Measurements from ENCODE around the gene SLC37A3. TPM values are rescaled to one million over a fixed set of nuclear protein-coding genes. Genes with fewer than 3 reads are reported as not detected.
A peak's percentile ranks its signal among the peaks of the same experiment; 100 is the strongest.

Gene SLC37A3
- 10 to 100 TPM; 30.6 to 74.6 (median 41.5) TPM for total RNA-seq
- 10 to 100 TPM; 30.9 to 38.2 TPM for polyA plus RNA-seq
- long read RNA-seq, donor 1, transcript SLC37A3-201 (15 exons, 3,349 nt) = major isoform, 16 of 62 reads
- long read RNA-seq, donor 1, partial matches to known transcripts = 11 of 62 reads
- long read RNA-seq, donor 1, other reads (novel, unspliced or antisense) = 31 of 62 reads
- long read RNA-seq, donor 2, partial matches to known transcripts = 0 of 4 reads
- long read RNA-seq, donor 2, other reads (novel, unspliced or antisense) = 0 of 4 reads
- long read RNA-seq, donor 3, transcript SLC37A3-201 (15 exons, 3,349 nt) = major isoform, 38 of 81 reads
- long read RNA-seq, donor 3, partial matches to known transcripts = 5 of 81 reads
- long read RNA-seq, donor 3, other reads (novel, unspliced or antisense) = 31 of 81 reads

- TF ChIP-seq CTCF (IDR thresholded peaks at IDR 0.05) (peak in 2 of 3 donors; percentile 38 to 50), POLR2A (IDR thresholded peaks at IDR 0.05) (peak; percentile 73), EP300 (IDR thresholded peaks at IDR 0.05) (no peak)
- Histone ChIP-seq H3K9me3 (no peaks in the 10 kb centered on the region), H3K27me3 (no peaks in the 10 kb centered on the region), H3K4me3 (peak within 1 kb of the TSS; percentile 79), H3K36me3 (no peaks in the 10 kb centered on the region), H3K27ac (peak within 1 kb of the TSS; percentile 63 to 85), H3K4me1 (ENCODE audit: insufficient read depth) (peaks cover 2% of the 10 kb centered on the region)
- DNase-seq = peak; percentile 83 to 91 (median 89)
- 1% methylated on average over 57 to 66 of the region's 66 CpGs for WGBS, 3 donors
- intact Hi-C loops (cut with DNase I) = no loop called here
Observed at GRCh38 chr7:140397784-140398750, at the start of gene SLC37A3. TSS of gene SLC37A3 (minus strand) at chr7:140398530. CDS start at chr7:140382526, 16,004 bp downstream.

GRCh38 chr7:140447841-140448240 lies 49.5 kb upstream of the SLC37A3 start:
- TF ChIP-seq EP300 (IDR thresholded peaks at IDR 0.05) (no peak), POLR2A (IDR thresholded peaks at IDR 0.05) (no peak), CTCF (IDR thresholded peaks at IDR 0.05) (no peak)
- H3K4me1 ChIP-seq (ENCODE audit: insufficient read depth) = no peaks in the 10 kb centered on the region
- no peak overlapping the region for H3K27ac ChIP-seq
- intact Hi-C loops (cut with DNase I) = no loop called here
- no peaks in the 10 kb centered on the region for H3K27me3 ChIP-seq
- H3K36me3 ChIP-seq = no peaks in the 10 kb centered on the region
- no peak overlapping the region for H3K4me3 ChIP-seq
- WGBS, 3 donors = 90 to 92% (median 90%) methylated on average over 7 of the region's 7 CpGs
- no peak for DNase-seq
- H3K9me3 ChIP-seq = no peaks in the 10 kb centered on the region

- DNase-seq = no peak
- 93 to 96% (median 94%) methylated on average over 11 of the region's 11 CpGs for WGBS, 3 donors
- no peak overlapping the region for H3K4me3 ChIP-seq
- no peaks in the 10 kb centered on the region for H3K27me3 ChIP-seq
- TF ChIP-seq POLR2A (IDR thresholded peaks at IDR 0.05) (no peak), CTCF (IDR thresholded peaks at IDR 0.05) (no peak), EP300 (IDR thresholded peaks at IDR 0.05) (no peak)
- no peaks in the 10 kb centered on the region for H3K9me3 ChIP-seq
- H3K4me1 ChIP-seq (ENCODE audit: insufficient read depth) = no peaks in the 10 kb centered on the region
- intact Hi-C loops (cut with DNase I) = no loop called here
- H3K36me3 ChIP-seq = no peaks in the 10 kb centered on the region
- H3K27ac ChIP-seq = no peak overlapping the region
Observed at GRCh38 chr7:140446467-140446866, 48.1 kb upstream of the SLC37A3 start.

- intact Hi-C loops (cut with DNase I) = no loop called here
- no peak for DNase-seq
- no peaks in the 10 kb centered on the region for H3K9me3 ChIP-seq
- H3K27ac ChIP-seq = no peak overlapping the region
- TF ChIP-seq POLR2A (IDR thresholded peaks at IDR 0.05) (no peak), EP300 (IDR thresholded peaks at IDR 0.05) (no peak), CTCF (IDR thresholded peaks at IDR 0.05) (no peak)
- no peaks in the 10 kb centered on the region for H3K36me3 ChIP-seq
- WGBS, 3 donors = 80 to 85% (median 80%) methylated on average over 2 of the region's 2 CpGs
- no peak overlapping the region for H3K4me3 ChIP-seq
- no peaks in the 10 kb centered on the region for H3K27me3 ChIP-seq
- H3K4me1 ChIP-seq (ENCODE audit: insufficient read depth) = no peaks in the 10 kb centered on the region
Observed at GRCh38 chr7:140441519-140441918, 43.2 kb upstream of the SLC37A3 start.

Measured in ovary (tissue), 10 donors.